Raji (cell line): Measurements from ENCODE around the gene ZFYVE28.

ENCODE experiments used
- POLR2A ChIP-seq: IDR thresholded peaks from 2 replicates; pipeline ENCODE4 v1.6.1; 2011; ENCODE audit warnings: low read depth, low read length, control low read depth; ENCODE audit not compliant: insufficient read depth

ZFYVE28 gene

DNA sequence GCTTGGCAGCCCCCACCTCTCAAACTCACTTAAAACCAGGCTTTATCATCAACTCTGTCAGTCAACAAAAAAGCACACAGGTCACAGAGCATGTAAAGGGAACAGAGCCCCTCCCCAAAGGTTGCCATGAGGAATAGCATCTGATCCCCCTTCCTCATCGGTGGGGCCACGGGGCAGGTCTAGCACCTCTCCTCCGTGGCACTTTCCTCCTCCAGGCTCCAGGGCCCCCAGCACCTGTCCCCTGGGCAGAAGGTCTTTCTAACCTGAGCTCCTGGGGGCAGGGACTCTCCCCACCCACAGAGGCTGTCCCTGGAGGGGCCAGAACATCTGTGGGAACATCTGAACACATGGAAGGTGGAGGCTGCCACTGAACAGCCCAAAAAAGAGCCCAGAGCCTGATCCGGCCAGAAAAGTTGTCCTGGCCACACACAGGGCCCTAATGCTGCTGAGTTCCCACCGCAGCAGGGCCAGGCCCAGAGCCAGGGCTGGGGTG lies 65.7 kb downstream of the ZFYVE28 start:
- no peak for TF ChIP-seq POLR2A

DNA sequence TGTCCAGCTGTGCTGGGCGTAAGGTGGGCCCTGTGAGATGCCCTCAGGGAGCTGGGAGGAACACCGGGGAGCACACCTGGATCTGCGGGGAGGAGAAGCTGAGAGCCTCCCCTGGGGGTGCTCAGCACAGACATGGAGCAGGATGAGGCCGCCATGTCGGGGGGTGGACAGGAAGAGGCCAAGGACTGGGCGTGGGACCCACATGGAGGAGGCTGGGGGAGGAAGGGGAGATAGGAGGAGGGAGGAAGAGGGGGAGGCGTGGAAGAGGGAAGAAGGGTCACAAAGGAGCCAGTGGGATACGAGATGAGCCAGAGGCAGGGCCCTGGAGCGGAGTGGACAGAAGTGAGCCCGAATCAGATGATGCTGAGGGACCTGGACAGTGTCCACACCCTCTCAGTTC lies 66.3 kb downstream of the ZFYVE28 start:
- TF ChIP-seq POLR2A, result no peak

DNA sequence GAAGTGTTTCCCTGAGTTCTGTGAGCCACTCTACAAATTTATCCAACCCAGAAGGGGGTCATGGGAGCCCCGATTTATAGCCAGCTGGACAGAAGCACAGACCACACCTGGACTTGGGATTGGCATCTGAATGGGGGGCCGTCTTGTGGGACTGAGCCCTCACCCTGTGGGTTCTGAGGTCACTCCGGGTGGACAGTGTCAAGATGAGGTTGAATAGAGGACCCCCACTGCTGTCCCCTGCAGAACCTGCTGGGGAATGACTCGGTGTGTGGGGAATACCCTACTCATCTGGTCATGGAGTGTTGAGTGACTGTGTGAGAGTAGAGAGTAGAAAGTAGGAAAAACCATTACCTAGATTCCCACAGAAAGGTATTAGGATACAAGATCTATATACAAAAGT lies 67.5 kb downstream of the ZFYVE28 start:
- TF ChIP-seq POLR2A, result no peak

DNA sequence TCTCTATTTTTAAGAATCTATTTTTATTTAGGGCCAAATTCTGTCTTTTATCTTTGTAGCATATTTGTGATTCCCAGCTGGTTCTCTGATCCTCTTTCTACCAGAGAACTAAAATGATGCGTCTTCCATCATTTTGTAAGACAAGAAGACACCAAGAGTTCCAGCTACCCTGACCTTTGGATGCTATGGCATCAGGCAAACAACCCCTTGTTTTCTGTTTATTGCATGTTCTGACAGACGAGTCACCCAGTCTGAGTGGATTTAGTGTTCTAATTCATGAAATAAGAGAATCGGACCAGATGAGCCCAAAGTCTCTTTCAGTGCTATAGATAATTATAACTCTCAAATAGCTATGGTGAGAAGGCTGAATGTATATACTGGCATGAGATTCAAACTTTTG lies 69.7 kb downstream of the ZFYVE28 start:
- no peak for TF ChIP-seq POLR2A

DNA sequence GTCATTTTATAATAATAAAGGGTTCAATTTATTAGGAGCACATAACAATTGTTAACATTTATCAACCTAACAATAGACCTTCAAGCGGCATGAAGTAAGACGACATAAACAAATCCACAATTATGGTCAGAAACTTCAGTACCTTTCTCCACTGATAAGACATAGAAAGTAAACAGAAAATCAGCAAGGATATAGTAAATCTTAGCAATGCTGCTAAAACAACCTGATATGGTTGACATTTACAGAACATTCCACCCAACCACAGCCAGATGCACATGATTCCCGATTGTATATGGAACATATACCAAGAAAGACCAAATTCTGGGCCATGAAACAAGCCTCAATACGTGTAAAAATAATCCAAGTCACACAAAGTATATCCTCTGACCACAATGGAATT lies 71.3 kb downstream of the ZFYVE28 start:
- TF ChIP-seq POLR2A, result no peak

DNA sequence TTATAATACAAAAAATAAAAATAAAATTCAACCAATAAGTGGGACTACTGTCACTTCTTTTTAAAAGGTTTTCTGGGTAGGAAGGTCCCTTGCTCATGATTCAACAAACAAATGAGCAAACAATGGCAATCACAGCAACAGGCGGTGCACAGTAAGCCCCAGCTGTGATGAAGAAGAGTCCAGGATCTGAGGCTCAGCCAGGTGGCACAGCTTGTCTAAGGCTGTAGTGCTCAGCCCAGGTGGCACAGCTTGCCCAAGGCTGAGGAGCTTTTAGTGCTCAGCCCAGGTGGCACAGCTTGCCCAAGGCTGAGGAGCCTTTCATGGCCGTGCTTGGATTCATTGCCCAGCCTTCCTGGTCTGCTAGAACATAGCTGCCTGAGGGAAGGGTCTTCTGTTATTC lies 75.0 kb downstream of the ZFYVE28 start:
- TF ChIP-seq POLR2A, result no peak

DNA sequence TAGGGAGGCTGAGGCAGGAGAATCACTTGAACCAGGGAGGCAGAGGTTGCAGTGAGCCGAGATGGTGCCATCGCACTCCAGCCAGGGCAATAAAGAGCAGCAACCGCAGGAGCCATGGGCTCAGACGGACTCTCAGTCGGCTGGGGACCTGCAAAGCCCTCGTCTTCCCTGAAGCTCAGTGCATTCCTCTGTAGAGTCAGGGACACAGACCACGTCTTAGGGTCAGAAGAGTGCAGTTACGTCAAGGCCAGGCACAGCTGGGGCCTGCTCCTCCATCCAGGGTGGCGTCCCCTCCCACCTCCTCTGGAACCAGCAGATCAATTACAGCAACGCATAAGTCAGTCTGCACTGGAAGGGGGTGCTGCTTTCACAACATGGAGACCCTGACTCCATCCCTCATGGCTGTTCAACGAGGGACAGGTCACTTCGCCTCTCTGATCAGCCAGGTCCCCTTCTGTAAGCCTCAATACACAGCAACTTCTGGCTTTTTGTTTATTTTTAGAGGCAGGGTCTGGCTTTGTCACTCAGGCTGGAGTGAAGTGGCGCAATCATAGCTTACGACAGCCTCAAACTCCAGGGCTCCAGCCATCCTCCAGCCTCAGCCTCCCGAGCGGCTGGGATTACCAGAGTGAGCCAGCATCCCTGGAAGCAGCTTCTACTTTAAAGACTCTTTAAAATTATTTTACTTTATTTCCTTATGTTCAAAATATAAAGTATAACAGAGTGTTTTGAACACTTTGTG lies 76.4 kb downstream of the ZFYVE28 start:
- no peak for TF ChIP-seq POLR2A

DNA sequence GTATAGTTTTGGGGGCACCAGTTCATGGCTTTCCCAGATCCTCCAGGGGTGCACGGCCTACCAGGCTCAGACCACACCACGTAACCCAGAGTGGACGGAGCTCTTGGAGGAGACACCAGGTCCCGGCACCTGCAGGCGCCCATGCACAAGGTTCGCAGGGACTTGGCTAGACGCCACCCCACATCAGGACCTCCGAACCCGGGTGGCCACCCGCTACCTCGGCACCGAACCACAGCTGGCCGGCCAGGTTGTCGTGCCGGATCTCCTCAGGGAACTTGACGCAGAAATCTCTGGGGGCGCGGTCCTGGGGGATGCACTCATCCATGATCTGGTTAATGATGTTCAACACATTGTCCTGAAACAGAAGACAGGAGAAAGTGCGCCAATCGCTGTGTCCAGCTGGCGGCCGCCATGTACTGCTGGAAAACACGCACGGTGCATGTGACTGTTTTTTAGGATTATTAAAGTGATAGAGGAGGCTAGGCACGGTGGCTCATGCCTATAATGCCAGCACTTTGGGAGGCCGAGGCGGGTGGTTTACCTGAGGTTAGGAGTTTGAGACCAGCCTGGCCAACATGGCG lies 77.1 kb downstream of the ZFYVE28 start:
- TF ChIP-seq POLR2A, result no peak

DNA sequence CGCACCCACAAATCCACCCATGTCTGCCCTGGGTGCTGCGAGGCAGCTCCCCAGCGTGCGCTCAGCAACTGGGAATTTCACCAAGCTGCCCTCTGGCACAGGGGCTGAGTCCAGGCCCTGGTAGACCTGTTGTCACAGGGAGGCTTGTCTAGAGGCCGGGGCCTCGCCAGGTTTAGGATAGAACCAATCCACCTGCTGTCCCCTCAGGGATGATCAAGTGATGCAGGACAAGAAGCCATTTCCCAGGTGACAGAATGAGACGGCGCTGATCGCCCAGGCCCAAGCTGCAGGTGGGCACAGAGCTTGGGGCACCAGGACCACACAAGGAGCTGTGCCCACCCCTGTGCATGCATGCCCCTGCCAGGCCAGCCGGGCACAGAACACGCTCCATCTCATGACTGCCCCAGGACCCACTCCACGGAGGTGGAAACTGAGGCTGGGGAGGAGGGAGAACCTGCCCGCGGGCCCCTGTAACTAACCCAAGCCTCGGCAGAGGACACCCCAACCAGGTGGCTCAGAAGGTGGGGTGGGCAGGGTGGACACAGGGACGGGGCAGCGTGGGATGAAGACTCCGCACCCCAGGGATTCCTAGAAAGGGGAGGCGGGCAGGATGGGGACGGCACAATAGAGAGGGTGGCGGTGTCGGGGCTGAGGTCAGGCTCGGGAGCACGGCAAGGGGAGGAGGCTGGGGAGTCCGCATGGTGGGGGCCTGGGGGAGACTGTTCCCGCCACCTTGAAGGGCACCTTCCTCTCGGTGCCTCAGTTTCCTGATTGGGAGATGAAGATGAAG lies 78.0 kb downstream of the ZFYVE28 start:
- TF ChIP-seq POLR2A, result no peak

DNA sequence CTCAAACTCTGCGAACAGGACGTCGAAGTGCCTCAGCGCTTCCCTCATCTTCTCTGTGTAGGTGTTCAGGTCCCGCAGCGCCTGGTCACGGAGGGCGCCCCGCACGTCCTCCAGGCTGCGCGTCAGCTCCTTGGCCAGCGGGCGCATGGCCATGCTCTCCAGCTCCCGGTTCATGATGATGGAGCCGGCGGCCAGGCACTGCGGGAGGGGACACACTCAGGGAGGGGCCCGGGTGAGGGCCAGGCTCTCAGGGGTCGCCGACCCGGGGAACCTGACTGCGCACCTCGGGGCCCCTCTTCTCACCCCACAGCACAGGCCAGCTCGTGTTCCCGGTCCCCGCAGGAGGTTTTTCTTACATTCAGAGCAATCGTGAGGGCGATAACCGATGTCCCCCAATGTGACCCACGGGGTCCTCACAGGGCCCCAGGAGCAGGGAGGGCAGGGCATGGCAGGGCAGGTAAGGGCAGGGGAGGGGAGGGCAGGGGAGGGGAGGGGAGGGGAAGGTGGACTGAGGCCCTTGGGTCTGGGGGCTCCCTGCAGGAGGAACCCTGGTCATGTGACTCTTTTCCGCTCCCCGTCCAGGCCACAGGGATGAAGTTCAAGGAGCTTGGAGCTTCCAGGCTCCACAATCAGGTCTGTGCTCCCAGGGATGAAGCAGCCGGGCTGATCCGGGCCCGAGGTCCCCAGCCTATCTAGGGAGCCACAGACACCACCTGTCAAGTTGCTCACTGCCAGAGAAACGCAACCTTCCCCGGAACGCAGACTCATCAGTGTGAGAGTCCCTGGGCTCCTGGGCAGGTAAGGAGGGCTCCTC lies 78.8 kb downstream of the ZFYVE28 start:
- TF ChIP-seq POLR2A, result no peak

DNA sequence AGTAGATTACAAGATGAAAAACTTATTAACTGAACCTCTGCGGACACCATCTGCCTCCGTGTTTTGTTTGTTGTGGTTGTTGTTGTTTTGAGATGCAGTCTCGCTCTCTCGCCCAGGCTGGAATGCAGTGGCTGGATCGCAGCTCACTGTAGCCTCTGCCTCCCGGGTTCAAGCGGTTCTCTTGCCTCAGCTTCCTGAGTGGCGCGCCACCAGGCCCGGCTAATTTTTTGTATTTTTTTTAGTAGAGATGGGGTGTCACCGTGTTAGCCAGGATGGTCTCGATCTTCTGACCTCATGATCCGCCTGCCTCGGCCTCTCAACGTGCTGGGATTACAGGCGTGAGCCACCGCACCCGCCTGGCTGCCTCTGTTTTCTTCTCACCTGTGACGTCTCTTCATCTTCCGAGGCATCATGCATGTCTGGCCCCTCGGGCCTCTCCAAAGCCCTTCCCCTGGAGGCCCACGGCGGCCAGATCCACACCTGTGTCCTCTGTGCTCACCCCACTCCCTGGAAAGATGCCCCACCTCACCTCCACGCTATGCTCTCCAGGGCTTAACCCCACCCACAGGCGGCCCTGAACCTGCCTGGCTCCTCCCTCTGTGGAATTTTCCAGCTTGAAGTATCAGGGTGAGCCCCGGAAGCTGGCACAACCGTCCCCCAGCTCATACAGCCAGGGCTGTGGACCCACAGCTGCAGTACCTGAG lies 79.5 kb downstream of the ZFYVE28 start:
- no peak for TF ChIP-seq POLR2A

DNA sequence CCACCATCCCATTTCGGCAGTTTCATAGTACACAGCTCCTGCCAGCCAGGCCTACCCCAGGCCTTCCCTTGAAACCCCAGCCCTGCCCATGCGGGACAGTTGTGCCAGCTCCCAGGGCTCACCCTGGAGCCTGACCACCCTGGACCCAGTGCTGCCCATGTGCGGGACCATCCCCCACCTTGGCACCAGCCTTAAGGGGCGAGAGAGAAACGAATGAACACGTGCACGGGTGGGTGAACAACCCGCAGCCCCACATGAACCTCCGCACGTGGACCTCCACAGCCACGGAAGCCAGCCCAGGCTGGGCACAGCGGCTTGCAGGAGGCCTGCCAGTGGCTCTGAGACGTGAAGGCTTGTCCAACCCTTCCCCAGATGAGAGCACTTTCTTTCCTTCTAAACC lies 80.5 kb downstream of the ZFYVE28 start:
- TF ChIP-seq POLR2A, result no peak

DNA sequence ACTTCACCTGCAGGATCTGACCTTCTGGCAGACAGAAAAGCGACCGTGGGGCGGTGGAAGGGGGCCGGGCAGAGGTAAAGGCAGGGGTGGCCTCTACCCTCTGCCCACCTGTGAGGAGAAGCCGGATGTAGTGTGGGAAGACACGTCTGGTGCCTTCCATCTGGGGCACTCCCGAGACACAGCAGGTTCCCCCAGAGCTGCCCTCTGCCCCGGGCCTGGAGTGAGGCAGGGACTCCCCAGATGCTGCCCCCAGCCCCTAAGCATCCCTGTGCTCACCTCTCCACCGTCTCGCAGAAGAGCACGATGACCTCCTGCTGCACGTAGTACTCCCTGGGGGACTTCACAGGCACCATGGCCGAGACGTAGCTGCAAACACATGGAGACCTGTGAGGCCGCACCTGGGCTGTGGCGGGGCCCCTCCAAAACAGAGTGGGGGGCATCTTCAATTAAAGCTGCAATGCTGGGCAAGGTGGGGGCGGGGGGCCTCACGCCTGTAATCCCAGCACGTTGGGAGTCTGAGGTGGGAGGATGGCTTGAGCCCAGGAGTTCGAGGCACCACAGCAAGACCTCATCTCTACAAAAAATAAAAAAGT lies 81.2 kb downstream of the ZFYVE28 start:
- TF ChIP-seq POLR2A, result no peak

DNA sequence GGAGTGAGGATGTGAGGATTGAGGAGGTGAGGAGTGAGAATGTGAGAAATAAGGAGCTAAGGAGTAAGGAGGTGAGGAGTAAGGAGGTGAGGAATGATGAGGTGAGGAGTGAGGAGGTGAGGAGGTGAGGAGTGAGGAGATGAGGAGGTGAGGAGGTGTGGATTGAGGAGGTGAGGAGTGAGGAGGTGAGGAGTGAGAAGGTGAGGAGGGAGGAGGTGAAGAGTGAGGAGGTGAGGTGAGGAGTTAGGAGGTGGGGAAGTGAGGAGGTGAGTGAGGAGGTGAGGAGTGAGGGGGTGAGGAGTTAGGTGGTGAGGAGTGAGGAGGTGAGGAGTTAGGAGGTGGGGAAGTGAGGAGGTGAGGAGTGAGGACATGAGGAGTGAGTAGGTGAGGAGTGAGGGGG lies 81.8 kb downstream of the ZFYVE28 start:
- no peak for TF ChIP-seq POLR2A
